DND-41 (cell line): Measurements from ENCODE around the gene CTTNBP2NL.

Source experiments
- CTCF ChIP-seq: IDR thresholded peaks from 2 replicates; pipeline ENCODE4 v1.5.1; 2012; ENCODE audit warnings: borderline replicate concordance, low read length, moderate library complexity, mild to moderate bottlenecking; ENCODE audit not compliant: poor library complexity, severe bottlenecking; ENCODE audit errors: extremely low read depth
- EZH2 ChIP-seq: IDR thresholded peaks from 3 replicates; pipeline ENCODE4 v1.6.1; 2012; ENCODE audit warnings: borderline replicate concordance, low read depth, mild to moderate bottlenecking, moderate library complexity, low read length, inconsistent platforms; ENCODE audit not compliant: severe bottlenecking

GRCh38 chr1:112461200-112461871 lies 65.3 kb downstream of the CTTNBP2NL start:
- no peak for TF ChIP-seq EZH2
- TF ChIP-seq CTCF, result no peak
